Esophagus mucosa (tissue), 1 donor: Measurements from ENCODE around the gene PEAK3. TPM values are rescaled to one million over a fixed set of nuclear protein-coding genes. Genes with fewer than 3 reads are reported as not detected.

Experiments
- total RNA-seq: library from RNA; stranded (reverse); gene quantifications from one replicate; pipeline ENCODE4 v1.2.4, GENCODE V29; 2023
- donor health status: DM: yes; HTN: yes; CAD: no.

The PEAK3 gene
- total RNA-seq, 1 donor from 2014 or later = 0.08 TPM

Other genes with a start within 250 kb of the PEAK3 start
- 311 TPM for gene MKNK2, start 230.9 kb downstream of the PEAK3 start, total RNA-seq
- gene MOB3A, start 185.8 kb downstream of the PEAK3 start, total RNA-seq = 28.1 TPM
- gene IZUMO4, start 185.3 kb downstream of the PEAK3 start, total RNA-seq = 4.7 TPM
- gene AP3D1, start 130.6 kb downstream of the PEAK3 start, total RNA-seq = 84.2 TPM
- 20.8 TPM for gene DOT1L, start 118.2 kb downstream of the PEAK3 start, total RNA-seq
- gene PLEKHJ1, start 45.8 kb downstream of the PEAK3 start, total RNA-seq = 48.9 TPM
- 45.4 TPM for gene SF3A2, start 45.4 kb downstream of the PEAK3 start, total RNA-seq
- 0.56 TPM for gene AMH, start 32.9 kb downstream of the PEAK3 start, total RNA-seq
- not detected for gene JSRP1, start 25.8 kb downstream of the PEAK3 start, total RNA-seq
- gene LINGO3, start 26.0 kb upstream of the PEAK3 start, total RNA-seq = not detected
- gene LSM7, start 46.4 kb upstream of the PEAK3 start, total RNA-seq = 98.9 TPM
- 18.8 TPM for gene SPPL2B, start 46.5 kb upstream of the PEAK3 start, total RNA-seq
- gene TMPRSS9, start 78.1 kb upstream of the PEAK3 start, total RNA-seq = not detected
- gene TIMM13, start 145.4 kb upstream of the PEAK3 start, total RNA-seq = 106 TPM
- 50.4 TPM for gene LMNB2, start 174.8 kb upstream of the PEAK3 start, total RNA-seq
- 26.3 TPM for gene GADD45B, start 194.0 kb upstream of the PEAK3 start, total RNA-seq